ENCODE measurements around the gene TPP1. TPM values are rescaled to one million over a fixed set of nuclear protein-coding genes. Genes with fewer than 3 reads are reported as not detected.

Gene TPP1
- polyA plus RNA-seq, 3 donors, result 112 to 123 (median 120) TPM

- DNase-seq, result no peak
Measured at GRCh38 chr11:6598555-6598954, 20.7 kb downstream of the TPP1 start.

GRCh38 chr11:6596239-6596877 lies 22.9 kb downstream of the TPP1 start:
- DNase-seq, result no peak

GRCh38 chr11:6594142-6594768 lies 25.0 kb downstream of the TPP1 start:
- no peak for DNase-seq

- no peak for DNase-seq
Measured at GRCh38 chr11:6588018-6588417, 31.2 kb downstream of the TPP1 start.

GRCh38 chr11:6587360-6587953 lies 31.8 kb downstream of the TPP1 start:
- no peak for DNase-seq

GRCh38 chr11:6586434-6587359 lies 32.5 kb downstream of the TPP1 start:
- no peak for DNase-seq

- DNase-seq, result no peak
Measured at GRCh38 chr11:6584528-6584927, 34.7 kb downstream of the TPP1 start.

GRCh38 chr11:6583584-6583983 lies 35.6 kb downstream of the TPP1 start:
- no peak for DNase-seq

- no peak for DNase-seq
Measured at GRCh38 chr11:6579681-6580080, 39.5 kb downstream of the TPP1 start.

- DNase-seq, result no peak
Measured at GRCh38 chr11:6578134-6578533, 41.1 kb downstream of the TPP1 start.

- DNase-seq, result peak; percentile 23
Measured at GRCh38 chr11:6576471-6577373, 42.5 kb downstream of the TPP1 start.

- no peak for DNase-seq
Measured at GRCh38 chr11:6574816-6575715, 44.2 kb downstream of the TPP1 start.

GRCh38 chr11:6572215-6572614 lies 47.0 kb downstream of the TPP1 start:
- DNase-seq, result no peak

- DNase-seq, result no peak
Measured at GRCh38 chr11:6571434-6572008, 47.7 kb downstream of the TPP1 start.

GRCh38 chr11:6570691-6571427 lies 48.4 kb downstream of the TPP1 start:
- DNase-seq, result no peak

GRCh38 chr11:6569706-6570105 lies 49.5 kb downstream of the TPP1 start:
- no peak for DNase-seq

GRCh38 chr11:6568191-6568918 lies 50.9 kb downstream of the TPP1 start:
- DNase-seq, result peak; percentile 44

GRCh38 chr11:6567371-6567745 lies 51.9 kb downstream of the TPP1 start:
- no peak for DNase-seq
